GM23338 (cell line): ENCODE results near the gene TGFB3. TPM values are rescaled to one million over a fixed set of nuclear protein-coding genes. Genes with fewer than 3 reads are reported as not detected.

Source experiments
- ATAC-seq: fragments of 200-7000 bp; cut with Tn5 transposase; 3 replicates; pipeline ENCODE4 v1.9.1; 2020
- DNase-seq: peaks from one replicate; pipeline ENCODE4 v3.0.0-alpha.2; 2015; ENCODE audit warnings: low spot score
- H2AFZ ChIP-seq: fragments of 200-600 bp; sonication (generic); 2 replicates; pipeline ENCODE4 v1.8.0; 2016; ENCODE audit warnings: antibody characterized with exemption, mild to moderate bottlenecking, moderate library complexity
- H3F3A ChIP-seq: fragments of 200-600 bp; sonication (generic); replicated peaks from 2 replicates; pipeline ENCODE4 v1.8.0; 2017; ENCODE audit warnings: antibody characterized with exemption, mixed run types, low read depth
- H3K27ac ChIP-seq: fragments of 200-600 bp; sonication (generic); 2 replicates; pipeline ENCODE4 v1.6.1; 2016; ENCODE audit warnings: low read depth
- H3K27me3 ChIP-seq: fragments of 200-600 bp; sonication (generic); 2 replicates; pipeline ENCODE4 v1.8.0; 2016; ENCODE audit warnings: mild to moderate bottlenecking, mixed run types, moderate library complexity; ENCODE audit not compliant: insufficient read depth
- H3K36me3 ChIP-seq: fragments of 200-600 bp; sonication (generic); 2 replicates; pipeline ENCODE4 v1.8.0; 2016; ENCODE audit warnings: mild to moderate bottlenecking; ENCODE audit not compliant: insufficient read depth
- H3K4me1 ChIP-seq: fragments of 200-600 bp; sonication (generic); 2 replicates; pipeline ENCODE4 v1.8.0; 2016; ENCODE audit warnings: mild to moderate bottlenecking, moderate library complexity; ENCODE audit not compliant: insufficient read depth
- H3K4me2 ChIP-seq: fragments of 200-600 bp; sonication (generic); 2 replicates; pipeline ENCODE4 v1.7.1; 2017; ENCODE audit warnings: mixed run types
- H3K4me3 ChIP-seq: fragments of 200-600 bp; sonication (generic); 2 replicates; pipeline ENCODE4 v1.6.1; 2016; ENCODE audit warnings: mixed run types
- H3K79me2 ChIP-seq: fragments of 200-600 bp; sonication (generic); replicated peaks from 2 replicates; pipeline ENCODE4 v1.8.0; 2017; ENCODE audit warnings: mild to moderate bottlenecking; ENCODE audit not compliant: insufficient read depth
- H3K9me2 ChIP-seq: fragments of 200-600 bp; sonication (generic); 2 replicates; pipeline ENCODE4 v1.8.0; 2017; ENCODE audit not compliant: insufficient read depth
- H4K20me1 ChIP-seq: fragments of 200-600 bp; sonication (generic); replicated peaks from 2 replicates; pipeline ENCODE4 v1.8.0; 2017; ENCODE audit warnings: mild to moderate bottlenecking; ENCODE audit not compliant: insufficient read depth
- H3K27ac Mint-ChIP-seq: 2 replicates; pipeline ENCODE4 v1.8.0; 2020; ENCODE audit warnings: inconsistent platforms, mild to moderate bottlenecking, moderate library complexity, mixed read lengths
- H3K27me3 Mint-ChIP-seq: 3 replicates; pipeline ENCODE4 v1.8.0; 2022; ENCODE audit warnings: low read depth, mild to moderate bottlenecking, moderate library complexity, mixed read lengths, inconsistent platforms; ENCODE audit not compliant: insufficient read depth, poor library complexity
- H3K36me3 Mint-ChIP-seq: 3 replicates; pipeline ENCODE4 v1.8.0; 2021; ENCODE audit warnings: low read depth, mild to moderate bottlenecking, inconsistent platforms, moderate library complexity, mixed read lengths
- H3K4me1 Mint-ChIP-seq: 3 replicates; pipeline ENCODE4 v1.8.0; 2020; ENCODE audit warnings: mild to moderate bottlenecking, inconsistent platforms, mixed read lengths
- H3K4me3 Mint-ChIP-seq: 3 replicates; pipeline ENCODE4 v1.8.0; 2021; ENCODE audit warnings: moderate library complexity, mild to moderate bottlenecking, inconsistent platforms, mixed read lengths
- H3K9me3 Mint-ChIP-seq: 3 replicates; pipeline ENCODE4 v1.8.0; 2020; ENCODE audit warnings: moderate library complexity, mild to moderate bottlenecking, inconsistent platforms, mixed read lengths
- EZH2 ChIP-seq: fragments of 200-600 bp; sonication (generic); IDR thresholded peaks from one replicate; pipeline ENCODE4 v1.8.0; 2017; ENCODE audit warnings: antibody characterized with exemption, mild to moderate bottlenecking, low read depth; ENCODE audit not compliant: unreplicated experiment
- polyA plus RNA-seq: library from polyadenylated mRNA; unstranded; fragments of >200 nt; fragmentation: Nextera tagmentation; extraction: Ambion mirVana; gene quantifications from 2 replicates; pipeline ENCODE4 v1.2.1, GENCODE V29; 2016
- total RNA-seq: library from RNA; depleted of rRNA; stranded (reverse); fragments of >200 nt; shearing (Covaris generic); gene quantifications from 2 replicates; pipeline ENCODE4 v1.2.3, GENCODE V29; 2014
- TF ChIP-seq, protein P1 (sequence below): fragments of 250-450 bp; sonication (Bioruptor Pico); IDR thresholded peaks from 2 replicates; pipeline ENCODE4 v1.5.0; 2020; ENCODE audit warnings: mild to moderate bottlenecking, moderate library complexity
- TF ChIP-seq, protein P2 (sequence below): IDR thresholded peaks from one replicate; pipeline ENCODE4 v1.6.1; 2018; ENCODE audit warnings: antibody characterized with exemption; ENCODE audit not compliant: unreplicated experiment

TGFB3 gene
- total and polyA plus RNA-seq, 2 experiments from 2014 or later, result 0.17 to 0.87 TPM

DNA sequence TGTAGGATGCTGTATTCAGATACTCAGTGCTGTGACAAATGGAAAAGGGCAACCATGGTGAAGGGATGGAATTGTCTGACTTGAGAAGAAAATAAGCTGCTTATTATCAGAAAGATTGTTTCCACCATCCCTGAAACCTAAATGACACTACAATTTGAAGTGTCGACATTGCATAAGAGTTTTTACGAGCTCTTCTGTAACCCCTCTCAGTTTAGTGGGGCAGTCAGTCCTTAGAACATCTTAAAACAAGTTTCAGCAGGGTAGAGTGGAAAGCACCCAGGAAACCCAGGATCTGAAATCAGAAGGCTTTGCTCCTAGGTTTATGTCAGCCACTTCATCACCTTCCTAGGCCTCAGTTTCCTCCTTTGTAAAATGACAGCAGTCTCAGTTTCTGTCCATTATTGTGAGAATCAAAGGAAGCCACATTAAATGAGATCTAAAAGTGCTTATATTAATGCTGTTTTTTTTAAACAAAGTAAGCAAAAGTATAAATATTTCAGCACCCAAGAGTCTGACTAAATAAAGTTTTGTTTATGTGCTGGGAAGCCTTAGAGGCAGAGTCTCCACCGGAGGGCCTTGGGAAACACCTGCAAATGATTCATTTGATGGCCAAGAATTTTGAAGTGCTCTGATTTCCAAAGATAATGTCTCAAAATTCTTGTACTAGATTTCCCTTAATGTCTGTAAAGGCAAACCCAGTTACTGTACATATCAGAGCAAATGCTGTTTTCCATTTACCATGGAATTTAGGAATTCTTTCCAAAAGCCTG lies 5.6 kb upstream of the TGFB3 start:
- TF ChIP-seq, protein P1, sequence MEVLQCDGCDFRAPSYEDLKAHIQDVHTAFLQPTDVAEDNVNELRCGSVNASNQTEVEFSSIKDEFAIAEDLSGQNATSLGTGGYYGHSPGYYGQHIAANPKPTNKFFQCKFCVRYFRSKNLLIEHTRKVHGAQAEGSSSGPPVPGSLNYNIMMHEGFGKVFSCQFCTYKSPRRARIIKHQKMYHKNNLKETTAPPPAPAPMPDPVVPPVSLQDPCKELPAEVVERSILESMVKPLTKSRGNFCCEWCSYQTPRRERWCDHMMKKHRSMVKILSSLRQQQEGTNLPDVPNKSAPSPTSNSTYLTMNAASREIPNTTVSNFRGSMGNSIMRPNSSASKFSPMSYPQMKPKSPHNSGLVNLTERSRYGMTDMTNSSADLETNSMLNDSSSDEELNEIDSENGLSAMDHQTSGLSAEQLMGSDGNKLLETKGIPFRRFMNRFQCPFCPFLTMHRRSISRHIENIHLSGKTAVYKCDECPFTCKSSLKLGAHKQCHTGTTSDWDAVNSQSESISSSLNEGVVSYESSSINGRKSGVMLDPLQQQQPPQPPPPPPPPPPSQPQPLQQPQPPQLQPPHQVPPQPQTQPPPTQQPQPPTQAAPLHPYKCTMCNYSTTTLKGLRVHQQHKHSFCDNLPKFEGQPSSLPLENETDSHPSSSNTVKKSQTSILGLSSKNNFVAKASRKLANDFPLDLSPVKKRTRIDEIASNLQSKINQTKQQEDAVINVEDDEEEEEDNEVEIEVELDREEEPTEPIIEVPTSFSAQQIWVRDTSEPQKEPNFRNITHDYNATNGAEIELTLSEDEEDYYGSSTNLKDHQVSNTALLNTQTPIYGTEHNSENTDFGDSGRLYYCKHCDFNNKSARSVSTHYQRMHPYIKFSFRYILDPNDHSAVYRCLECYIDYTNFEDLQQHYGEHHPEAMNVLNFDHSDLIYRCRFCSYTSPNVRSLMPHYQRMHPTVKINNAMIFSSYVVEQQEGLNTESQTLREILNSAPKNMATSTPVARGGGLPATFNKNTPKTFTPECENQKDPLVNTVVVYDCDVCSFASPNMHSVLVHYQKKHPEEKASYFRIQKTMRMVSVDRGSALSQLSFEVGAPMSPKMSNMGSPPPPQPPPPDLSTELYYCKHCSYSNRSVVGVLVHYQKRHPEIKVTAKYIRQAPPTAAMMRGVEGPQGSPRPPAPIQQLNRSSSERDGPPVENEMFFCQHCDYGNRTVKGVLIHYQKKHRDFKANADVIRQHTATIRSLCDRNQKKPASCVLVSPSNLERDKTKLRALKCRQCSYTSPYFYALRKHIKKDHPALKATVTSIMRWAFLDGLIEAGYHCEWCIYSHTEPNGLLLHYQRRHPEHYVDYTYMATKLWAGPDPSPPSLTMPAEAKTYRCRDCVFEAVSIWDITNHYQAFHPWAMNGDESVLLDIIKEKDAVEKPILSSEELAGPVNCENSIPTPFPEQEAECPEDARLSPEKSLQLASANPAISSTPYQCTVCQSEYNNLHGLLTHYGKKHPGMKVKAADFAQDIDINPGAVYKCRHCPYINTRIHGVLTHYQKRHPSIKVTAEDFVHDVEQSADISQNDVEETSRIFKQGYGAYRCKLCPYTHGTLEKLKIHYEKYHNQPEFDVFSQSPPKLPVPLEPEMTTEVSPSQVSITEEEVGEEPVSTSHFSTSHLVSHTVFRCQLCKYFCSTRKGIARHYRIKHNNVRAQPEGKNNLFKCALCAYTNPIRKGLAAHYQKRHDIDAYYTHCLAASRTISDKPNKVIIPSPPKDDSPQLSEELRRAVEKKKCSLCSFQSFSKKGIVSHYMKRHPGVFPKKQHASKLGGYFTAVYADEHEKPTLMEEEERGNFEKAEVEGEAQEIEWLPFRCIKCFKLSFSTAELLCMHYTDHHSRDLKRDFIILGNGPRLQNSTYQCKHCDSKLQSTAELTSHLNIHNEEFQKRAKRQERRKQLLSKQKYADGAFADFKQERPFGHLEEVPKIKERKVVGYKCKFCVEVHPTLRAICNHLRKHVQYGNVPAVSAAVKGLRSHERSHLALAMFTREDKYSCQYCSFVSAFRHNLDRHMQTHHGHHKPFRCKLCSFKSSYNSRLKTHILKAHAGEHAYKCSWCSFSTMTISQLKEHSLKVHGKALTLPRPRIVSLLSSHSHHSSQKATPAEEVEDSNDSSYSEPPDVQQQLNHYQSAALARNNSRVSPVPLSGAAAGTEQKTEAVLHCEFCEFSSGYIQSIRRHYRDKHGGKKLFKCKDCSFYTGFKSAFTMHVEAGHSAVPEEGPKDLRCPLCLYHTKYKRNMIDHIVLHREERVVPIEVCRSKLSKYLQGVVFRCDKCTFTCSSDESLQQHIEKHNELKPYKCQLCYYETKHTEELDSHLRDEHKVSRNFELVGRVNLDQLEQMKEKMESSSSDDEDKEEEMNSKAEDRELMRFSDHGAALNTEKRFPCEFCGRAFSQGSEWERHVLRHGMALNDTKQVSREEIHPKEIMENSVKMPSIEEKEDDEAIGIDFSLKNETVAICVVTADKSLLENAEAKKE (CRISPR knock-in tag), result no peak
- TF ChIP-seq, protein P2, sequence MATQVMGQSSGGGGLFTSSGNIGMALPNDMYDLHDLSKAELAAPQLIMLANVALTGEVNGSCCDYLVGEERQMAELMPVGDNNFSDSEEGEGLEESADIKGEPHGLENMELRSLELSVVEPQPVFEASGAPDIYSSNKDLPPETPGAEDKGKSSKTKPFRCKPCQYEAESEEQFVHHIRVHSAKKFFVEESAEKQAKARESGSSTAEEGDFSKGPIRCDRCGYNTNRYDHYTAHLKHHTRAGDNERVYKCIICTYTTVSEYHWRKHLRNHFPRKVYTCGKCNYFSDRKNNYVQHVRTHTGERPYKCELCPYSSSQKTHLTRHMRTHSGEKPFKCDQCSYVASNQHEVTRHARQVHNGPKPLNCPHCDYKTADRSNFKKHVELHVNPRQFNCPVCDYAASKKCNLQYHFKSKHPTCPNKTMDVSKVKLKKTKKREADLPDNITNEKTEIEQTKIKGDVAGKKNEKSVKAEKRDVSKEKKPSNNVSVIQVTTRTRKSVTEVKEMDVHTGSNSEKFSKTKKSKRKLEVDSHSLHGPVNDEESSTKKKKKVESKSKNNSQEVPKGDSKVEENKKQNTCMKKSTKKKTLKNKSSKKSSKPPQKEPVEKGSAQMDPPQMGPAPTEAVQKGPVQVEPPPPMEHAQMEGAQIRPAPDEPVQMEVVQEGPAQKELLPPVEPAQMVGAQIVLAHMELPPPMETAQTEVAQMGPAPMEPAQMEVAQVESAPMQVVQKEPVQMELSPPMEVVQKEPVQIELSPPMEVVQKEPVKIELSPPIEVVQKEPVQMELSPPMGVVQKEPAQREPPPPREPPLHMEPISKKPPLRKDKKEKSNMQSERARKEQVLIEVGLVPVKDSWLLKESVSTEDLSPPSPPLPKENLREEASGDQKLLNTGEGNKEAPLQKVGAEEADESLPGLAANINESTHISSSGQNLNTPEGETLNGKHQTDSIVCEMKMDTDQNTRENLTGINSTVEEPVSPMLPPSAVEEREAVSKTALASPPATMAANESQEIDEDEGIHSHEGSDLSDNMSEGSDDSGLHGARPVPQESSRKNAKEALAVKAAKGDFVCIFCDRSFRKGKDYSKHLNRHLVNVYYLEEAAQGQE, result no peak
- TF ChIP-seq EZH2, result no peak
- H3K27me3 ChIP-seq, result peaks cover 24% of the 10 kb centered on the region
- no peaks in the 10 kb centered on the region for H3K9me2 ChIP-seq
- 0 out of 2 replicates have a peak, but pooled peaks cover 2% of the 10 kb centered on the region for H3F3A ChIP-seq
- no peak for DNase-seq
- no peaks in the 10 kb centered on the region for H3K36me3 ChIP-seq
- H3K4me3 ChIP-seq, result no peak overlapping the region
- H3K4me3 Mint-ChIP-seq, result no peak overlapping the region
- no peak overlapping the region for H3K4me2 ChIP-seq
- ATAC-seq, result no peak
- peaks cover 11% of the 10 kb centered on the region; the same call in 1 of the 2 replicates for H3K4me1 ChIP-seq
- H3K9me3 Mint-ChIP-seq, result no peaks in the 10 kb centered on the region
- no peaks in the 10 kb centered on the region; the same call in none of the 2 replicates for H4K20me1 ChIP-seq
- no peak overlapping the region for H3K27ac ChIP-seq
- no peak overlapping the region for H2AFZ ChIP-seq
- peaks cover 15% of the 10 kb centered on the region for H3K27me3 Mint-ChIP-seq
- no peak overlapping the region for H3K27ac Mint-ChIP-seq
- peaks cover 11% of the 10 kb centered on the region; the same call in 1 of the 2 replicates for H3K79me2 ChIP-seq
- no peaks in the 10 kb centered on the region for H3K36me3 Mint-ChIP-seq
- H3K4me1 Mint-ChIP-seq, result peaks cover 9% of the 10 kb centered on the region
